GM18858 (cell line): ENCODE data around the gene SERPINB12.

ENCODE experiments used
- ATAC-seq: cut with Tn5 transposase; IDR thresholded peaks from one replicate; pipeline ENCODE4 v1.9.1; 2021; ENCODE audit not compliant: unreplicated experiment

The SERPINB12 gene

GRCh38 chr18:63542069-63542468, at the start of gene SERPINB12:
TSS of gene SERPINB12 (plus strand) at chr18:63542369. CDS start at chr18:63556160, 13,791 bp downstream.
- ATAC-seq: no peak

GRCh38 chr18:63492851-63493250, 49.3 kb upstream of the SERPINB12 start:
- ATAC-seq: no peak

DNA sequence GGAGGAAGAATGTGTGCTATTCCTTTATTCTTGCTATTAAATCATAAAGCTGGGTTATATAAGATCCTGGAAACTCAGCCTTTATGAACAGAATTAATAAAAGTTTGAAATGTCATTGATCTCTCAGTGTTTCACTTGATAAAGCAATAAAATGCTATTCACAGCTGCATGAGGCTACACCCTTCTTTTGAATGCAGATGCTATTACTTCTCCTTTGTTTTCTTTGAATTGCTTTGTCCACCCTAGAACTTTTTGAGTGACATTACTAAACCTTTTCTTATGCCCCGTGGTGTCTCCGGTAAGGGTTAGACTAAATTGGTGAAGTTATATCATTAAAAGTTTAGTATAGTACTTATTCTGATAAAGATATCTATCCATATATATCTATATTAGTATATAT, 46.5 kb upstream of the SERPINB12 start:
- ATAC-seq: no peak

GRCh38 chr18:63505566-63506335, 36.4 kb upstream of the SERPINB12 start:
- peak; percentile 47 for ATAC-seq

GRCh38 chr18:63506336-63506646, 35.9 kb upstream of the SERPINB12 start:
- no peak for ATAC-seq

DNA sequence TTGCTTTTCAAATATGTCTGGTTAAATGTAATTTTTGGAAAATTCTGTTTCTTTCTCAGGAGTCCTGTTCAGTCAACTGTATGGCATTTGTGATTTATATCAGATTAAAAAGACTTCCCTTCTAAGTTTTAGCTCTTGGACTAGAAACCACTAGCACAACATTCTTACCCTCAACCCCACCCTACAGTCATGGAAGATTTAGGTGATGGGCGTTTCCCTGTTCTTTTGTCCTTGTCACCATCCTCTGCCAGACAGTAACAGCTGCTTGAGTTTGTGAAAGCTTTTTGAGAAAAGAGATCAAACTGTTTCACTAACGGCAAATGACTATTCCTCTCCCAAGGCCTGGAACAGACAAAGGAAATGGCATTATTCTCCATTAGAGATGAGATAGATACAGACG, 33.6 kb upstream of the SERPINB12 start:
- no peak for ATAC-seq

GRCh38 chr18:63511285-63511684, 30.9 kb upstream of the SERPINB12 start:
- ATAC-seq: no peak

DNA sequence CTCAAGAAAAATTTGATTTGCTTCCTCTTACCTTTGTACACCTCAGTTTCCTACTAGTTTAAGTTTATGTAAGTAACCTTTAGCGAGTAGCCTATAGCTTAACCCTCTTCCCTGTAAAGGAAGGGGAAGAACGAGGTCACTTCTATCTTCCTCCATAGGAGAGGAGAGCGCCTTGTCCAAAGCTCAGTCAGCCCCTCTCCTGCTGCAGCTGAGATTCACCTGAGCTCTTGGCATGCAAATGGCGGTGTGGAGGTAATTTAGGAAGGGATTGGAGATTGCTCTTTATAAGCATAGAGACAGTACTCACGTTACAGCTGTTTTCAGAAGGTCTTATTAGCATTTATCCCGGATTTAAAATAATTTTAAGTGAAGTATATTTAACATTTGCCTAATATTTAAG, 27.8 kb upstream of the SERPINB12 start:
- ATAC-seq: no peak

DNA sequence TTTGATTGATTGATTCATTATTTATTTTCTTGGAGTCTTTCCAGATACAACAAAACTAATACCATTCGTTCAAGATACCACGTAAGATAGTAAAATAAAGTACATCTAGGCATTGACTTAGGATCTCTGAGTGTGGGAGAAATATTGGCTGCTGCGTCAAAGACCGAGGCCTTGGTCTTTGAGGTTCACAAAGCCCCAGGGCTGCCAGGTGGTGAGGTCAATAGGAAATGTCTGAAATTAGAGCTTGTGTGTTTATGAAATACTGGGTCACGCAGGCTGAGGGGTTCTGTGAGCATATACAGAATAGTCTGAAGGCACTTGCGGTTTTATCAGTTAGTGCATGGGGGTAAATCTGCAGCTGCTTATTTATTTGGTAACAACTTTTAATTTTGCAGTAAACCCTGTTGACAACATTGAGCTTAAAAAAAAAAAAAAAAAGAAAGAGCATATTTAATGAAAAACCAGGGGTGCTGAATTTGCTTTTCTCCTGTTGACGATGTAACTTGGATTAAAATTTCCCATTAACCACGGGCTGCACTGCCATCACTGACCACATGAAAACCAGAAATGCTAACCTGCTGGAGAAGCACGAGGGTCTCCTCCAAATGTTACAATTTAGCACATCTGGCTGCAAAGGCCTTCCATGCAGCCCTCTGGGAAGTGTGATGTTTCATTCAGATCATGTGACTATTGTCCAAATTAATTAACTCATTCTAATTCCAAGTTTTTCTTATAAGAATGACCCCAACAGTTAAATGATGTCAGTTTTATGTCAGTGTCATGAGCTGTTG, 27.1 kb upstream of the SERPINB12 start:
- no peak for ATAC-seq

DNA sequence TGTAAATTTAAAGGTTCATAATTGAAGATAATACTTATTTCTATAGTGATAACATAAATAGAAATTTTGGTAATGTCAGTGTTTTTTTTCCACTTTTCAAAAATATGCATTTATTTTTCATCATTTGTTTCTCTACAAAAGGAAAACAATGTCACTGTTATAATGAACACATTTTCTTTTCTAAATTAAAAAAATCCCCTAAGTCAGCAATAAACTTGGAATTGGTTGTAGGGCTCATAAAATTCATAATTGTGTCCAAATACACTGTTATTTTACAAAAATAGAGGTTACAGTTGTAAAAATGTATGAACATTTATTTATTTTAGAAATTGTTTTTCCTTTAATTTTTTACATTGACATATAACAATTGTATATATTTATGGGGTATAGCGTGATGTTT, 26.4 kb upstream of the SERPINB12 start:
- no peak for ATAC-seq

- ATAC-seq: peak; percentile 83
Observed at GRCh38 chr18:63518178-63519012, 23.8 kb upstream of the SERPINB12 start.

DNA sequence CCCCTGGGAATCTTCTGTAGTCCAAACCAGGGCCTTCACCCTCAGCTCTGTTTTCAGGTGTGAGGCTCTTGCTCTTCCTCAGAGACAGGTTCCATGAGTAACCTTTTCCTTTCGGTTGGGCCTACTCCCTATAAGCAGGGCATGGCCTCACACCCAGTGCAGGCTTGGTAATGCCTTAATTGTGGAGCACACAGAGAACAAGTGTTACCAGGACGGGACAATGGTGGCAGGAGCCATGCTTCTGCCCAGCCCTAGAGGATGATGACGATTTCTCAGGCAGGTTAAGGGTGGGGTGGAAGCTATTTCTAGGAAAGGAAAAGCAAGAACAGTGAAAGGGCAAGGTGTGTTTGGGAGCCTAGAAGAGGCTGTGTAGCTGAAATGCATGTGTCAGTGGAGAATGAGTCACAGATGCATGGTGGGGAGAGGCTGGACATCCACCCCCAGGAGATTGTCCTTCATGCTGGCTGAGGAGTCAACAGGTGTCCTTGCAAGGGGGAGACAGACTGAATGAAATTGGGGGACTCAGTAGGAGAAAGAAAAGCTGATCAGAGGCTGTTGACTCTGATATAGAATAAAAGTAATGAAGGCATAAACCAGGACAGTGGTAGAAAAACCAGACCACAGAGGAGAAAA, 22.0 kb upstream of the SERPINB12 start:
- ATAC-seq: no peak

- ATAC-seq: no peak
Observed at GRCh38 chr18:63523660-63524059, 18.5 kb upstream of the SERPINB12 start.

DNA sequence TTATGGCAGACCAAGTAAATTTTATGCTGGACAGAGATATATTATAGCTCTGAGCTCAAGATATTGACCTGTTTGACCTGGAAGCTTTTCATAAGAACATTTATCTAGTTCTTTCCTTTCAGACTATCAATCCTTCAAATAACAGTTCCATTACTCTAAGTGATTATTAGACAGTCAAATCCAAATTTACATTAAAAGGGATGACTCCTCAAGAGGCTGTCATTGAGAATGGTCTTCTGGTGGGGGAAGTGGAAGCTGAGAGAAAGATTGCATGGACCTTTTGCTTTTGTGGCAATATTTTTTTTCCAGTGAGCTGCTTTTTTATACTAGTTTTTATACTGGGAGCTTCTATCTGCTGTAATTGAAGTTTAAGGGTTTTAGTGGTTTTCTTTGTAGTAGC, 14.9 kb upstream of the SERPINB12 start:
- ATAC-seq: no peak

- ATAC-seq: no peak
Observed at GRCh38 chr18:63528863-63529492, 13.2 kb upstream of the SERPINB12 start.

- no peak for ATAC-seq
Observed at GRCh38 chr18:63532471-63532870, 9.7 kb upstream of the SERPINB12 start.

DNA sequence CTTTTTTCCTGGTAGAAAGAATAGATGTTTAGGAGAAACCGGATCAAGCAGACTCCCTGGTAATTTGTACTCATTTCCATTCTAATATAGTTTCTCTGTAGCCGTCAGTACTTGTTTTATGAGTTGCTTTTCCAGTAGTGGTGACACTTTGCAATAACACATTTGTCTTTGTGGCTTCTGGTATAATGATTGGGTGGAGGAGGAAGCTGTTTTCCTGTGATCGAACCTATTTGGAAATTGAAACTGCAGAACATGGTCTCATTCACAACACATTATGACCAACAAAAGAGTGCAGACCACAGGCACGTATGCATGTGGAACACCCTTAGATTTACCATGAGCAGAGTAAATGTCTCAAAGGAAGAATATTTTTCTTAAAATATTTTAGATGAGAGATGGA, 7.6 kb upstream of the SERPINB12 start:
- no peak for ATAC-seq

- no peak for ATAC-seq
Observed at GRCh38 chr18:63539904-63540510, 2.2 kb upstream of the SERPINB12 start.

- no peak for ATAC-seq
Observed at GRCh38 chr18:63544017-63544416, 1.8 kb downstream of the SERPINB12 start.

DNA sequence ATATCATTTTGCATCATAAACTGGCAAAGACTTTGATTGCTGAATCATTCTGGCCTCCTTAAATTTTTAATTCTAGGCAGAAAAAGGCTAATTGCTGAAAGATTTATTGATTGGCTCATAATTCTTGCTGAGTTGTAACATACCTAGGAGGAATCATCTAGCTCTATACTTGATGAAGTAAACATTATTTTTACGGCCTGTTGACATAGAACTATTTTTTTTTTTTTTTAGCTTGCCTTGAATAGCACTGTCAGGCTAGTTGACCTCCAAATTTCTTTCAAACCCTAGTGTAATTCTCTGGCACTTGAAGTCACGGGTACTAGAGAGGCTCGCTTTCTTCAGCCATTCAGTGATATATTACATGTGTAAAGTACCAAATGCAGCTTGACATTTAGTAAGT, 2.8 kb downstream of the SERPINB12 start:
- ATAC-seq: no peak
